Measurements from ENCODE around the gene PTPN20. TPM values are rescaled to one million over a fixed set of nuclear protein-coding genes. Genes with fewer than 3 reads are reported as not detected.
"Not testable (repeated sequence)": the region's sequence is repeated elsewhere in the genome, so short reads cannot be mapped to it uniquely, and the experiment has no call there.

Gene PTPN20, protein sequence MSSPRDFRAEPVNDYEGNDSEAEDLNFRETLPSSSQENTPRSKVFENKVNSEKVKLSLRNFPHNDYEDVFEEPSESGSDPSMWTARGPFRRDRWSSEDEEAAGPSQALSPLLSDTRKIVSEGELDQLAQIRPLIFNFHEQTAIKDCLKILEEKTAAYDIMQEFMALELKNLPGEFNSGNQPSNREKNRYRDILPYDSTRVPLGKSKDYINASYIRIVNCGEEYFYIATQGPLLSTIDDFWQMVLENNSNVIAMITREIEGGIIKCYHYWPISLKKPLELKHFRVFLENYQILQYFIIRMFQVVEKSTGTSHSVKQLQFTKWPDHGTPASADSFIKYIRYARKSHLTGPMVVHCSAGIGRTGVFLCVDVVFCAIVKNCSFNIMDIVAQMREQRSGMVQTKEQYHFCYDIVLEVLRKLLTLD
- 1.5 TPM for total RNA-seq

DNA sequence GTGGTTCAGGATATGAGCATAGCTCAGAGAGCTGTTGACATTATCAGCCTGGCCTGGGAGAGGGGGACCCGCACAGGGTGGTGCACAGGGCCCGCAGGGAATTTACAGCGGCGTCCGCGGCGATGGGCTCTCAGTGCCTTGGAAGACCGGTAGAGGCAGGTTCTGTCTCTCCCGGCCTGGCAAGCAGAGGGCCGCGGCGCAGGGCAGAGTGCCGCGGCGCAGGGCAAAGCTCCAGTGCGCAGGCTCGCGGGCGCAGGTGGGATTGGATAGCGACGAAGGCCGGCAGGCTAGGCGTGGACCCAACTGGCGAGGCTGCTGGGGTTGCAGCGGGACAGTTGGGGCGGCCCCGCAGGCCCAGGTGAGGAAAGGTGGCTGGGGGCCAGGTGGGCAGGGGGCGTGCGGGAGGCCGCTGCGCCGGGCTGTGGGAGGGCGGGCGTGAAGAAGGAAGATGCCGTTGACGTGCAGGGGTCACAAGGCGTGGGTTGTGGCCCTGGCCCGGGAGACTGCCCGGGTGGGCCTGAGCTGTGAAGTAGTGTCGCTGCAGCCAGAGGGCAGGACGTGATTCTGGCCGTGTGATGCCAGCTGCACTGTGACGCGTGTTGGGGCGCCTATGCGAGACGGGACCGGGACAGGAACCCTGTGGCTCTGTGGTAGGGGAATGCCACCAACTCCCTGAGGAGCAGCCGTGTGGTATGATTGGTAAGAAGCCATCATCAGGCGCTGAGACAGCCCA lies at the start of gene PTPN20:
TSS of gene PTPN20 (plus strand) at position 285 of the 733 bp plus-strand sequence. CDS start 21,072 bp downstream, outside the sequence.
- not testable (repeated sequence) for H3K27me3 ChIP-seq

DNA sequence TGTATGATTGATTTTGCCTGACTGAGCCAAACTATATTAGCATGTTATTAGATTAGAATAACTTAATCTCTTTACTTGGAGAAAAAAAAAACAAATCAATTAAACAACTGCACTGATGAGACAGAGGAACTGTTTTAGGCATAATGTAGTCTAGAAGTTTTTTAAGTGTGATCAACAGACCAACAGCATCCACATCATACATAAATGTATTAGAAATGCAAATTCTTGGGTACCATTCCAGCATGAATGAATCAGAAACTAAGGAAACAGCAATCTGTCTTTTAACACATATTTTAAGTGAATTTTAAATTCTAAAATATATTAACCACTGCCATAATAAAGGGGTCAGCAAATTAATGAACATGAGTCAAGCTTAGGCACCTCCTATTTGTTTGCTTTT lies 41.5 kb upstream of the PTPN20 start:
- H3K4me3 ChIP-seq; H3K27me3 ChIP-seq; H3K36me3 ChIP-seq; intact Hi-C loops (cut with DNase I); DNase-seq (ENCODE audit: extremely low spot score in 2 of 2); H3K27ac ChIP-seq; H3K4me1 ChIP-seq; H3K9me3 ChIP-seq: not testable (repeated sequence)

More for the DNA sequence above, at the start of gene PTPN20:
- H3K4me3 ChIP-seq; DNase-seq (ENCODE audit: extremely low spot score in 2 of 2); H3K9me3 ChIP-seq; H3K4me1 ChIP-seq; intact Hi-C loops (cut with DNase I); H3K36me3 ChIP-seq; H3K27ac ChIP-seq: not testable (repeated sequence)

DNA sequence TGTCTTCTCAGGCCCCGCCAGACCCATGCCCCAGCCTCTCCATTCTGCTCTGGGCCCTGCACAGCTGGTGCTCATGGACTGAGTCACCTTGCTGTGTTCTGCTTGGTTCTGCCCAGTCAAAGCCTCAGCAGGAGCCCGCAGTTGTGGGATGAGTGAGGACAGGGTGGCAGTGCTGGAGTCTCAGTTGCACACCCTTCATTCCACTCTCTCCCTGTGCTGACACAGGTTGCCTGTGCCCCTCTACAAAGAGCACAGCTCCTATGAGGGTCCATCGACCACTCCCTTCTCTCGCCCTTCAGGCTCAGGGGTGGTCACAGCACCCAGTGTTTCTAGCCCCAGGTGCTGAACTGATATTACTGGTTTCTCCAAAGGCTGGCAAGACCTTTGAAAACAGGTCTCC lies 39.6 kb upstream of the PTPN20 start:
- peak in 1 of 2 donors; percentile 71 for DNase-seq (ENCODE audit: extremely low spot score in 2 of 2)
- H3K27me3 ChIP-seq; intact Hi-C loops (cut with DNase I); H3K4me1 ChIP-seq; H3K36me3 ChIP-seq; H3K4me3 ChIP-seq; H3K9me3 ChIP-seq; H3K27ac ChIP-seq: not testable (repeated sequence)

- H3K9me3 ChIP-seq; intact Hi-C loops (cut with DNase I); H3K4me1 ChIP-seq; DNase-seq (ENCODE audit: extremely low spot score in 2 of 2); H3K36me3 ChIP-seq; H3K4me3 ChIP-seq; H3K27me3 ChIP-seq; H3K27ac ChIP-seq: not testable (repeated sequence)
Measured at GRCh38 chr10:46875304-46875703, 35.9 kb upstream of the PTPN20 start.

DNA sequence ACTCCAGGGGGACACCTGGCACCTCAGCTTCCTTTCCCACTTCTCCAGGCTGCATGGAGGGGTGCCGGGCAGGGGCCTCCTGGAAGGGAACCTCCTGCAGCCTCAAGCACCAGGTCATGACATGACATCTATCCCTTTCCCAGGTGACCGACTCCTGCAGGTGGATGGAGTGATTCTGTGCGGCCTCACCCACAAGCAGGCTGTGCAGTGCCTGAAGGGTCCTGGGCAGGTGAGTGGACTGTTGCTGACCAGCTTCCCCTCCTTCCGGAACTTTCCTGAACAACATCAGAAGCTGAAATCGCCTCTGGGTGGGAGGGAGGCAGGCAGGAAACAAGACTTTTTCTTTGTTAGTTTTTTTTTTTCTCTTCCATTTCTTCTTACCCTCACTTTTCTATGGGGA lies 34.5 kb upstream of the PTPN20 start:
- H3K4me3 ChIP-seq; H3K36me3 ChIP-seq; H3K9me3 ChIP-seq; H3K27me3 ChIP-seq; intact Hi-C loops (cut with DNase I); H3K27ac ChIP-seq; DNase-seq (ENCODE audit: extremely low spot score in 2 of 2); H3K4me1 ChIP-seq: not testable (repeated sequence)

- H3K36me3 ChIP-seq; H3K4me1 ChIP-seq; H3K4me3 ChIP-seq; DNase-seq (ENCODE audit: extremely low spot score in 2 of 2); H3K27me3 ChIP-seq; H3K27ac ChIP-seq; intact Hi-C loops (cut with DNase I); H3K9me3 ChIP-seq: not testable (repeated sequence)
Measured at GRCh38 chr10:46878761-46879160, 32.5 kb upstream of the PTPN20 start.

DNA sequence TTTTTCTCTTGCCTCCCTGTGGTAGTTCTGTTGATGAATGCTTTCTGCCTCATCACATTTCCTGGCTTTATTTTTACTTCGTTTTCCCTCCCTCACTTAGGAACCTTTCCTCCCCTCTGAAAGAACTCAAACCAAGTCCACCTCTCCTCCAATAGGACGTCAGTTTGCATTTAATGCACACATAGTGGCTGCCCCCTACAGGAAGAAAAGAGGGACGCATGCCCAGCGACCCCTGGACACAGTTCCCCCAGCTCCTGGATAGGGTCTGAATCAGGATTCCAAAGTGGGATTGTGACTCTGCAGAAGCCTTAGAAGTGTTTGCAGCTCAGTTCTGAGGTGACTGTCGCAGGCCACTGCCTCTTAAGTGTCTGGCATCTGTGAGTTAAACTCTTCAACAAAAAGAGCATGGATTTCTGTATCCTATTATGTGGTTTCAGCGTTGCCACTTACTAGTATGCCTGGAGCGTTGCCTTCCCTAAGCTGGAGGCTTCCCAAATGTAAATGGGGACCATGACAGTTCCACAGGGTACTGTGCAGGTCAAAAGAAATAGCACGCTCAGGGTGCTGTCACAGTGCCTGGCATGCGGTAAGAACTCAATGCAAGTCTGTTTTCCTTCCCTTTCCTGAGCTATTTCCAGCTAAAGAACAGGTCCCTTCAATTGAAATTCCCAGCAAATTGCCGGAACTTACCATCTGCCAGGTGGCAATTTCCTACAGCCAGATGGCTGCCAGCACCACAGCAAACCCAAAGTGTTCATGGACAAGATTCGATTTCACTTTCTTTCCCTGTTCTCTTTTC lies 20.2 kb upstream of the PTPN20 start:
- peak in 1 of 2 donors; percentile 29 for DNase-seq (ENCODE audit: extremely low spot score in 2 of 2)
- H3K27me3 ChIP-seq; H3K9me3 ChIP-seq; H3K27ac ChIP-seq; H3K4me3 ChIP-seq; H3K36me3 ChIP-seq; H3K4me1 ChIP-seq; intact Hi-C loops (cut with DNase I): not testable (repeated sequence)

GRCh38 chr10:46896762-46897692 lies 14.2 kb upstream of the PTPN20 start:
- DNase-seq (ENCODE audit: extremely low spot score in 2 of 2); H3K36me3 ChIP-seq; H3K27ac ChIP-seq; H3K4me1 ChIP-seq; H3K27me3 ChIP-seq; H3K4me3 ChIP-seq; intact Hi-C loops (cut with DNase I); H3K9me3 ChIP-seq: not testable (repeated sequence)

GRCh38 chr10:46901247-46901646 lies 10.0 kb upstream of the PTPN20 start:
- H3K4me1 ChIP-seq; DNase-seq (ENCODE audit: extremely low spot score in 2 of 2); H3K9me3 ChIP-seq; H3K4me3 ChIP-seq; intact Hi-C loops (cut with DNase I); H3K36me3 ChIP-seq; H3K27ac ChIP-seq; H3K27me3 ChIP-seq: not testable (repeated sequence)

- H3K36me3 ChIP-seq; DNase-seq (ENCODE audit: extremely low spot score in 2 of 2); H3K4me1 ChIP-seq; H3K9me3 ChIP-seq; H3K27ac ChIP-seq; H3K27me3 ChIP-seq; intact Hi-C loops (cut with DNase I); H3K4me3 ChIP-seq: not testable (repeated sequence)
Measured at GRCh38 chr10:46903874-46904273, 7.4 kb upstream of the PTPN20 start.

DNA sequence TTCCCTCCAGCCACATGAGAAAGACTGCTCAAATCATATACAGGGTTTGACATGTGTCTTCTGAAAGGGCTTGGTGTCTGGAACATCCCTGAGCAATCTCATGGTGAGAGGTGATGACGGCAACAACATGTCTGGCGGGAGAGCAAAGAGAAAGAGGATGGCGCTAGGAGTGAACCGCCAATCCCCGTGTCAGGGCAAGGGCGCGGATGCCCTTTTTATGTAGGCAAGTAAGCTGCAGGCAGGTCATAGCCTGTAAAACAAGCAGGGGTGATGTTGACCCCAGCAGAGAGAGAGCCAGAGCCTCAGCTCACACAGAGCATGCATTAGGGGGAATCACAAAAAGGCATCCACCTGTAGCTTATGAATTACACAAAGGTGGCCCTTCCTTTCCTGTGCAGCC lies 4.9 kb upstream of the PTPN20 start:
- H3K4me3 ChIP-seq; intact Hi-C loops (cut with DNase I); DNase-seq (ENCODE audit: extremely low spot score in 2 of 2); H3K27me3 ChIP-seq; H3K27ac ChIP-seq; H3K9me3 ChIP-seq; H3K36me3 ChIP-seq; H3K4me1 ChIP-seq: not testable (repeated sequence)

DNA sequence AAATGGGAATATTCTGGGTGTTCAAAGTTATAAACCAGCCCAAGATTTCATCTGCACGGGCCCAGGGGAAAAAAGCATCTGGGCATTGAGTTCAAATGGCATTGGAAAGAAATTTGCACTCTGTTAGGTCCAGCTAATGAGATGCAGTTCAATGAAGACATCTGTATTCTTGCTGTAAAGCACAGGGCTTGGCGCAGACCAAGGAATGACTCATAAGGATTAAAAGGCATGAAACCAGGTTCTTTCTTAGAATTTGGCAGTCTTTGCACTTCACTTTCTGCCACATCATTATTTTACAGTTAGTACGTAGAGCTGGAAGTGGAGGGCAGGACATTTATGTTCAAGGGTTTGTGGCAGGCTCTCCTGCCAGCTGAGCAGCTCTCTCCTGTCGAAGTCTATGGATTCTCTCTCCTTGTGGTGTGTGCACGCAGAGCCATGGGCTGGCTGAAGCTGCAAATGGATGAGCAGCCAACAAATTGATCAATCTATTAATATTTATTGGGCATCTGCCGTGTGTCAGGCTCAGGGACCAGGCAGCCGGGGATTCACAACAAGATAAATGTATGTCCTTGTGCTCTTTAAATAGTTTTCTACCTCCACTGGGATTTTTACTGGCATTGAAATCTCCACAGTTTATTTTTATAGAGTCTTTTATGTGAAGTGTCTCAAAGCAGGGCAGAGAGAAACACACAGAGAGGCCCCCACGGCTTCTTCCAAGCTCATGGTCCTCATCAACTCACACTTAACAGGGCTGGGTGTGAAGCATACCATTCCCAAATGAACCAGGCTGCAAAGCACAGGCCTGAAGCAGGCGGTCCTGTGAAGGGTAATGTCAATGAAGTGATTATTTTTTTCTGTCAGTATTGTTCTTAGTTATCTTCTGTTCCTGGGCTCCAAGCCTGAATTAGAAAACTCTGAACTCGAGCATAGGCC lies 3.8 kb upstream of the PTPN20 start:
- H3K9me3 ChIP-seq; H3K27ac ChIP-seq; H3K27me3 ChIP-seq; H3K4me3 ChIP-seq; intact Hi-C loops (cut with DNase I); DNase-seq (ENCODE audit: extremely low spot score in 2 of 2); H3K4me1 ChIP-seq; H3K36me3 ChIP-seq: not testable (repeated sequence)
